Ovary (tissue), 3 donors: ENCODE data around the gene GABBR2.

Experiments used
- EP300 ChIP-seq: sonication (generic); formaldehyde crosslinking; IDR thresholded peaks from one replicate; pipeline ENCODE4 v1.6.1; 2017; ENCODE audit warnings: antibody characterized with exemption
- POLR2A ChIP-seq: fragments of 450-650 bp; IDR thresholded peaks from one replicate; pipeline ENCODE4 v1.6.1; 2017; ENCODE audit warnings: antibody characterized with exemption, mild to moderate bottlenecking, moderate library complexity
- TF ChIP-seq, protein P1 (sequence below), 3 donors: fragments of 450-650 bp in 2 of 3; fragments of 200-600 bp in 1 of 3; IDR thresholded peaks; one replicate each; pipeline versions ENCODE4 v1.5.1 to v1.8.0; 2016 to 2022; ENCODE audit warnings: antibody characterized with exemption in 3 of 3, mild to moderate bottlenecking in 1 of 3
- donor health status: DM: no; HTN: no; CAD: no.

DNA sequence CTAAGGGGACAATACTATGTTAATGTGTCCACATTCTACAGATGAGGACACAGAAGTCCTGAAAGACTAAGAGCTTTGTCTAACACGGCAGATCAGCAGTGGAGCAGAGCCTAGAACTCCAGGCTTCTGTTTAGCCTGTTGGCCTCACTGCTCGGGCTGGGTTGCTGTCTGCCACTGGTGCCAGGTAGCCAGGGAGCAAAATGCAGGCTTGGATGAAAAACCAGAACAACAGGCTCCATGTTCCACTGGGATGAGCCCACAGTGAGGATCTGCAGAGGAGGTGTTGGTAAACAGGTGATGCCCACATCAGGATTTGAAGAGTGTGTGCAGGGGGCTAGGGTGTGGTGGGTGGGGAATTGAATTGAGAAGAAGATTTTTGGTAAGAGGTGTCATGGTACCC is 339.3 kb downstream of the GABBR2 start:
- TF ChIP-seq, protein P1, sequence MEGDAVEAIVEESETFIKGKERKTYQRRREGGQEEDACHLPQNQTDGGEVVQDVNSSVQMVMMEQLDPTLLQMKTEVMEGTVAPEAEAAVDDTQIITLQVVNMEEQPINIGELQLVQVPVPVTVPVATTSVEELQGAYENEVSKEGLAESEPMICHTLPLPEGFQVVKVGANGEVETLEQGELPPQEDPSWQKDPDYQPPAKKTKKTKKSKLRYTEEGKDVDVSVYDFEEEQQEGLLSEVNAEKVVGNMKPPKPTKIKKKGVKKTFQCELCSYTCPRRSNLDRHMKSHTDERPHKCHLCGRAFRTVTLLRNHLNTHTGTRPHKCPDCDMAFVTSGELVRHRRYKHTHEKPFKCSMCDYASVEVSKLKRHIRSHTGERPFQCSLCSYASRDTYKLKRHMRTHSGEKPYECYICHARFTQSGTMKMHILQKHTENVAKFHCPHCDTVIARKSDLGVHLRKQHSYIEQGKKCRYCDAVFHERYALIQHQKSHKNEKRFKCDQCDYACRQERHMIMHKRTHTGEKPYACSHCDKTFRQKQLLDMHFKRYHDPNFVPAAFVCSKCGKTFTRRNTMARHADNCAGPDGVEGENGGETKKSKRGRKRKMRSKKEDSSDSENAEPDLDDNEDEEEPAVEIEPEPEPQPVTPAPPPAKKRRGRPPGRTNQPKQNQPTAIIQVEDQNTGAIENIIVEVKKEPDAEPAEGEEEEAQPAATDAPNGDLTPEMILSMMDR (IDR thresholded peaks at IDR 0.05): no peak
- TF ChIP-seq EP300: no peak
- no peak for TF ChIP-seq POLR2A
